WTC11 (cell line): ENCODE data around the gene RAD9A. TPM values are rescaled to one million over a fixed set of nuclear protein-coding genes. Genes with fewer than 3 reads are reported as not detected.

Source experiments
- ATAC-seq: fragments of 200-7000 bp; cut with Tn5 transposase; 2 replicates; pipeline ENCODE4 v1.10.0; 2021; ENCODE audit warnings: mild to moderate bottlenecking, moderate library complexity
- CTCF ChIA-PET: fragments of 300-600 bp; sonication (Branson Sonifier 250); formaldehyde crosslinking; loops from one replicate; lab custom pipeline; 2021; ENCODE audit warnings: antibody characterized with exemption; lab: Charles Lee
- POLR2A ChIA-PET: fragments of 350-600 bp; sonication (Branson Sonifier 250); formaldehyde crosslinking; loops from one replicate; lab custom pipeline; 2021; ENCODE audit warnings: antibody characterized with exemption; lab: Charles Lee
- DNase-seq: peaks from one replicate; pipeline ENCODE4 v3.0.0; 2021; ENCODE audit warnings: low spot score
- H3K27ac Mint-ChIP-seq: 2 replicates; pipeline ENCODE4 v1.8.0; 2021; ENCODE audit warnings: mixed read lengths
- H3K27me3 Mint-ChIP-seq: 2 replicates; pipeline ENCODE4 v1.8.0; 2021; ENCODE audit warnings: low read depth, mild to moderate bottlenecking, moderate library complexity, mixed read lengths
- H3K36me3 Mint-ChIP-seq: 2 replicates; pipeline ENCODE4 v1.8.0; 2021; ENCODE audit warnings: mixed read lengths
- H3K4me1 Mint-ChIP-seq: 2 replicates; pipeline ENCODE4 v1.8.0; 2022; ENCODE audit warnings: mixed read lengths
- H3K4me3 Mint-ChIP-seq: 2 replicates; pipeline ENCODE4 v1.8.0; 2021; ENCODE audit warnings: mild to moderate bottlenecking, moderate library complexity, mixed read lengths
- H3K9me3 Mint-ChIP-seq: 2 replicates; pipeline ENCODE4 v1.8.0; 2021; ENCODE audit warnings: mixed read lengths
- CBFB ChIP-seq: sonication (generic); formaldehyde crosslinking; IDR thresholded peaks from 2 replicates; pipeline ENCODE4 v1.8.1; 2022; ENCODE audit warnings: mild to moderate bottlenecking, low read depth, missing genetic modification reagents
- HMGA2 ChIP-seq: fragments of 250-450 bp; sonication (Bioruptor Pico); IDR thresholded peaks from 2 replicates; pipeline ENCODE4 v1.4.0; 2021; ENCODE audit warnings: mild to moderate bottlenecking, moderate library complexity
- NFATC4 ChIP-seq: fragments of 250-450 bp; sonication (Bioruptor Pico); IDR thresholded peaks from 2 replicates; pipeline ENCODE4 v1.9.0; 2021; ENCODE audit warnings: mild to moderate bottlenecking
- SMAD4 ChIP-seq: sonication (generic); formaldehyde crosslinking; IDR thresholded peaks from 2 replicates; pipeline ENCODE4 v1.8.0; 2022; ENCODE audit warnings: mild to moderate bottlenecking, missing genetic modification reagents
- ZNF317 ChIP-seq: sonication (generic); formaldehyde crosslinking; IDR thresholded peaks from 2 replicates; pipeline ENCODE4 v1.8.1; 2023; ENCODE audit warnings: low read depth, mild to moderate bottlenecking, moderate library complexity, missing genetic modification reagents, borderline replicate concordance
- ZNF416 ChIP-seq: fragments of 250-450 bp; sonication (Bioruptor Pico); IDR thresholded peaks from 2 replicates; pipeline ENCODE4 v1.9.0; 2021; ENCODE audit warnings: mild to moderate bottlenecking, inconsistent platforms
- ZNF423 ChIP-seq: fragments of 250-450 bp; sonication (Bioruptor Pico); IDR thresholded peaks from 2 replicates; pipeline ENCODE4 v2.1.2; 2022; ENCODE audit warnings: mild to moderate bottlenecking, moderate library complexity
- ZSCAN18 ChIP-seq: fragments of 250-450 bp; sonication (Bioruptor Pico); IDR thresholded peaks from 2 replicates; pipeline ENCODE4 v2.1.2; 2022; ENCODE audit warnings: mild to moderate bottlenecking, moderate library complexity
- total RNA-seq: library from RNA; stranded (reverse); gene quantifications from 3 replicates; pipeline ENCODE4 v1.2.3, GENCODE V29; 2021
- TF ChIP-seq, protein P1 (sequence below): fragments of 250-450 bp; sonication (Bioruptor Pico); IDR thresholded peaks from 2 replicates; pipeline ENCODE4 v1.9.0; 2021; ENCODE audit warnings: moderate library complexity, mild to moderate bottlenecking, inconsistent platforms, borderline replicate concordance
- TF ChIP-seq, protein P2 (sequence below): fragments of 250-450 bp; sonication (Bioruptor Pico); IDR thresholded peaks from 2 replicates; pipeline ENCODE4 v1.9.0; 2021; ENCODE audit warnings: mild to moderate bottlenecking

Gene RAD9A
- total RNA-seq, 1 experiment from 2014 or later = 45.5 TPM

- peak overlapping the region; percentile 66 for H3K4me3 Mint-ChIP-seq
- H3K4me1 Mint-ChIP-seq = peaks cover 40% of the 10 kb centered on the region
- peak; percentile 17 for ATAC-seq
- no peaks in the 10 kb centered on the region for H3K36me3 Mint-ChIP-seq
- ChIA-PET CTCF (interaction anchor here (0.6 to 25.7 kb wide), 20 partner anchors 9 to 300 kb away, joined by 3 to 842 read pairs (median 4); partner anchors contain the start of genes POLD4, PPP1CA and RAD9A), POLR2A (no interaction called here)
- peak; percentile 48 for DNase-seq
- H3K9me3 Mint-ChIP-seq = no peaks in the 10 kb centered on the region
- H3K27ac Mint-ChIP-seq = no peak overlapping the region
- TF ChIP-seq ZNF423 (peak; percentile 34; the same call in 1 of the 2 replicates), SMAD4 (no peak), ZSCAN18 (no peak), CBFB (CRISPR knock-in tag) (no peak)
- TF ChIP-seq, protein P1, sequence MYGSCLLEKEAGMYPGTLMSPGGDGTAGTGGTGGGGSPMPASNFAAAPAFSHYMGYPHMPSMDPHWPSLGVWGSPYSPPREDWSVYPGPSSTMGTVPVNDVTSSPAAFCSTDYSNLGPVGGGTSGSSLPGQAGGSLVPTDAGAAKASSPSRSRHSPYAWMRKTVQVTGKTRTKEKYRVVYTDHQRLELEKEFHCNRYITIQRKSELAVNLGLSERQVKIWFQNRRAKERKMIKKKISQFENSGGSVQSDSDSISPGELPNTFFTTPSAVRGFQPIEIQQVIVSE (CRISPR knock-in tag) = no peak
- H3K27me3 Mint-ChIP-seq = peaks cover 73% of the 10 kb centered on the region
Measured at GRCh38 chr11:67371189-67371910, 20.4 kb upstream of the RAD9A start.

GRCh38 chr11:67371911-67372320 is 19.9 kb upstream of the RAD9A start:
- Mint-ChIP-seq H3K36me3 (no peaks in the 10 kb centered on the region), H3K27ac (no peak overlapping the region), H3K4me3 (peak overlapping the region; percentile 66), H3K27me3 (peaks cover 78% of the 10 kb centered on the region), H3K4me1 (peaks cover 45% of the 10 kb centered on the region), H3K9me3 (no peaks in the 10 kb centered on the region)
- no peak for DNase-seq
- ATAC-seq = no peak
- ChIA-PET POLR2A (interaction anchor here (0.5 kb wide), 1 partner anchor 21 kb away, joined by 6 read pairs; no protein-coding TSS in a partner anchor), CTCF (interaction anchor here (0.6 to 25.7 kb wide), 17 partner anchors 9 to 301 kb away, joined by 3 to 842 read pairs (median 5); partner anchors contain the start of genes POLD4, PPP1CA and RAD9A)
- no peak for TF ChIP-seq HMGA2
- no peak for TF ChIP-seq ZNF317 (CRISPR knock-in tag)

DNA sequence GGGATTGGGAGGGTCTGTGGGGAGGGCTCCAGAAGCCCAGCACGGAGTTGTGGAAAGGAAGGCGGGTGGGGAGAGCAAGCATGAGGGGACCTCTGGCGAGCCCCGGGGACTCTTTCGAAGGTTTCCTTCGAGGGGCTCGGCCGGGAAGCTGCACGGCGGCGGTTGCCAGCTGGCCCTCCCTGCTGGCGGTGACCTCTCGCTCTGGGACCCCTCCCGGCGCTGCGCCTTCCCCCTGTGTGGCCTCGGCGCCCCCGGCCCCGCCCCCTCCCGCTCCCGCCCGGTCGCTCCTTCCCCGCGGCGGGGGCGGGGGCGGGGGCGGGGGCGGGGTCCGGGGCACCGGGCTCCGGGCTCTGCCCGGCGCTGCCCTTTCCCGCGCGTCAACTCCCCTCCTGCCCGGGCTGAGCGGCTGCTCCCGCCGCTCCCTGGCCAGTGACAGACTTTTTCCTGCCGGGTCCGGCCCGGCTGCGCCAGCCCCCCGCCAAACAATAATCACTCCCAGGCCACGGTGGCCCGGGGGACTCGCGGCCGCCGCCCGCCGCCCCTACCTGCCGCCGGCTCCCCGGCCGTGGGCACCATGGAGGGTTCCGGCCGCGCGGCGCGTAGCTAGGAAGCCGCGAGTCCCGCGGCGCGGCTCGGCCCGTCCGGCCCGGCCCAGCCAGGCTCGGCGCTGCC is 19.3 kb upstream of the RAD9A start:
- Mint-ChIP-seq H3K27ac (no peak overlapping the region), H3K36me3 (no peaks in the 10 kb centered on the region), H3K4me3 (peak overlapping the region; percentile 66), H3K9me3 (no peaks in the 10 kb centered on the region), H3K4me1 (peaks cover 46% of the 10 kb centered on the region), H3K27me3 (peaks cover 84% of the 10 kb centered on the region)
- ATAC-seq (no peak), DNase-seq (peak; percentile 51)
- TF ChIP-seq NFATC4 = no peak
- TF ChIP-seq, protein P2, sequence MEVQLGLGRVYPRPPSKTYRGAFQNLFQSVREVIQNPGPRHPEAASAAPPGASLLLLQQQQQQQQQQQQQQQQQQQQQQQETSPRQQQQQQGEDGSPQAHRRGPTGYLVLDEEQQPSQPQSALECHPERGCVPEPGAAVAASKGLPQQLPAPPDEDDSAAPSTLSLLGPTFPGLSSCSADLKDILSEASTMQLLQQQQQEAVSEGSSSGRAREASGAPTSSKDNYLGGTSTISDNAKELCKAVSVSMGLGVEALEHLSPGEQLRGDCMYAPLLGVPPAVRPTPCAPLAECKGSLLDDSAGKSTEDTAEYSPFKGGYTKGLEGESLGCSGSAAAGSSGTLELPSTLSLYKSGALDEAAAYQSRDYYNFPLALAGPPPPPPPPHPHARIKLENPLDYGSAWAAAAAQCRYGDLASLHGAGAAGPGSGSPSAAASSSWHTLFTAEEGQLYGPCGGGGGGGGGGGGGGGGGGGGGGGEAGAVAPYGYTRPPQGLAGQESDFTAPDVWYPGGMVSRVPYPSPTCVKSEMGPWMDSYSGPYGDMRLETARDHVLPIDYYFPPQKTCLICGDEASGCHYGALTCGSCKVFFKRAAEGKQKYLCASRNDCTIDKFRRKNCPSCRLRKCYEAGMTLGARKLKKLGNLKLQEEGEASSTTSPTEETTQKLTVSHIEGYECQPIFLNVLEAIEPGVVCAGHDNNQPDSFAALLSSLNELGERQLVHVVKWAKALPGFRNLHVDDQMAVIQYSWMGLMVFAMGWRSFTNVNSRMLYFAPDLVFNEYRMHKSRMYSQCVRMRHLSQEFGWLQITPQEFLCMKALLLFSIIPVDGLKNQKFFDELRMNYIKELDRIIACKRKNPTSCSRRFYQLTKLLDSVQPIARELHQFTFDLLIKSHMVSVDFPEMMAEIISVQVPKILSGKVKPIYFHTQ (CRISPR knock-in tag) = no peak
- TF ChIP-seq ZNF416 (CRISPR knock-in tag) = 0 out of 2 replicates have a peak, but pooled peaks have one; percentile 37
- CTCF ChIA-PET = interaction anchor here (0.6 to 25.7 kb wide), 20 partner anchors 9 to 429 kb away, joined by 3 to 842 read pairs (median 6); partner anchors contain the start of genes POLD4, PPP1CA, RAD9A and TMEM134
- POLR2A ChIA-PET = interaction anchor here (0.5 kb wide), 1 partner anchor 20 kb away, joined by 6 read pairs; no protein-coding TSS in a partner anchor
